ENCODE results near the gene CACFD1. TPM values are rescaled to one million over a fixed set of nuclear protein-coding genes. Genes with fewer than 3 reads are reported as not detected.

Gene CACFD1
- polyA plus RNA-seq, 3 donors, result 5.0 to 6.7 (median 5.1) TPM

GRCh38 chr9:133443982-133444381 lies 15.8 kb upstream of the CACFD1 start:
- H3K27me3 ChIP-seq (ENCODE audit: control insufficient read depth in 2 of 2, insufficient read depth in 2 of 2, low read length in 2 of 2), result no peaks in the 10 kb centered on the region
- H3K79me2 ChIP-seq (ENCODE audit: insufficient read depth, low read length), result no peaks in the 10 kb centered on the region
- intact Hi-C loops (cut with micrococcal nuclease), result no loop called here
- no peaks in the 10 kb centered on the region for H3K4me1 ChIP-seq (ENCODE audit: control insufficient read depth in 1 of 2, insufficient read depth in 2 of 2, low read length in 2 of 2)
- H3K9ac ChIP-seq (ENCODE audit: insufficient read depth, low read length, poor library complexity, severe bottlenecking), result no peak overlapping the region
- no peak for DNase-seq
- TF ChIP-seq CTCF (IDR thresholded peaks at IDR 0.05), result no peak
- no peak overlapping the region for H3K4me3 ChIP-seq (replicated peaks in 1 of 3; ENCODE audit: low read depth in 2 of 3, low read length in 3 of 3)
- Mint-ChIP-seq H3K4me1 (no peaks in the 10 kb centered on the region), H3K36me3 (no peaks in the 10 kb centered on the region), H3K27ac (peak overlapping the region in 1 of 7 donors; percentile 50), H3K9me3 (no peaks in the 10 kb centered on the region), H3K4me3 (no peak overlapping the region), H3K27me3 (ENCODE audit: low read depth in 3 of 3) (peaks cover 3 to 10% (median 7%) of the 10 kb centered on the region in 3 donors)
- H2AFZ ChIP-seq (ENCODE audit: insufficient read depth, low read depth, low read length, poor library complexity, severe bottlenecking), result no peak overlapping the region
- no peaks in the 10 kb centered on the region for H4K20me1 ChIP-seq (ENCODE audit: insufficient read depth, low read length)
- H3K36me3 ChIP-seq (replicated peaks in 1 of 2; ENCODE audit: control insufficient read depth in 1 of 2, insufficient read depth in 2 of 2, low read length in 2 of 2), result no peaks in the 10 kb centered on the region
- H3K9me3 ChIP-seq (replicated peaks in 1 of 2; ENCODE audit: control insufficient read depth in 1 of 2, insufficient read depth in 1 of 2, low read length in 2 of 2), result no peaks in the 10 kb centered on the region
- H3K27ac ChIP-seq (ENCODE audit: low read depth in 1 of 2, low read length in 2 of 2), result no peak overlapping the region
- H3K4me2 ChIP-seq (replicated peaks; ENCODE audit: extremely low read depth, low read length, poor library complexity, severe bottlenecking), result no peak overlapping the region
- WGBS (ENCODE audit: insufficient coverage), result 100% methylated on average over 5 of the region's 8 CpGs

GRCh38 chr9:133445293-133445969 lies 14.3 kb upstream of the CACFD1 start:
- Histone ChIP-seq H3K4me3 (replicated peaks in 1 of 3; ENCODE audit: low read depth in 2 of 3, low read length in 3 of 3) (no peak overlapping the region), H3K27ac (ENCODE audit: low read depth in 1 of 2, low read length in 2 of 2) (no peak overlapping the region), H4K20me1 (ENCODE audit: insufficient read depth, low read length) (no peaks in the 10 kb centered on the region), H3K36me3 (replicated peaks in 1 of 2; ENCODE audit: control insufficient read depth in 1 of 2, insufficient read depth in 2 of 2, low read length in 2 of 2) (no peaks in the 10 kb centered on the region), H2AFZ (ENCODE audit: insufficient read depth, low read depth, low read length, poor library complexity, severe bottlenecking) (no peak overlapping the region), H3K9ac (ENCODE audit: insufficient read depth, low read length, poor library complexity, severe bottlenecking) (no peak overlapping the region), H3K4me2 (replicated peaks; ENCODE audit: extremely low read depth, low read length, poor library complexity, severe bottlenecking) (no peak overlapping the region), H3K4me1 (ENCODE audit: control insufficient read depth in 1 of 2, insufficient read depth in 2 of 2, low read length in 2 of 2) (no peaks in the 10 kb centered on the region), H3K27me3 (ENCODE audit: control insufficient read depth in 2 of 2, insufficient read depth in 2 of 2, low read length in 2 of 2) (no peaks in the 10 kb centered on the region), H3K79me2 (ENCODE audit: insufficient read depth, low read length) (no peaks in the 10 kb centered on the region), H3K9me3 (replicated peaks in 1 of 2; ENCODE audit: control insufficient read depth in 1 of 2, insufficient read depth in 1 of 2, low read length in 2 of 2) (no peaks in the 10 kb centered on the region)
- intact Hi-C loops (cut with micrococcal nuclease), result no loop called here
- Mint-ChIP-seq H3K4me1 (no peaks in the 10 kb centered on the region), H3K4me3 (no peak overlapping the region), H3K27ac (no peak overlapping the region), H3K27me3 (ENCODE audit: low read depth in 3 of 3) (peaks cover 3 to 9% (median 7%) of the 10 kb centered on the region in 3 donors), H3K36me3 (no peaks in the 10 kb centered on the region), H3K9me3 (no peaks in the 10 kb centered on the region)
- TF ChIP-seq CTCF (IDR thresholded peaks at IDR 0.05), result no peak
- WGBS (ENCODE audit: insufficient coverage), result 91% methylated on average over 22 of the region's 23 CpGs
- DNase-seq, result no peak
